ENCODE results near the gene RNF141.

Gene RNF141

DNA sequence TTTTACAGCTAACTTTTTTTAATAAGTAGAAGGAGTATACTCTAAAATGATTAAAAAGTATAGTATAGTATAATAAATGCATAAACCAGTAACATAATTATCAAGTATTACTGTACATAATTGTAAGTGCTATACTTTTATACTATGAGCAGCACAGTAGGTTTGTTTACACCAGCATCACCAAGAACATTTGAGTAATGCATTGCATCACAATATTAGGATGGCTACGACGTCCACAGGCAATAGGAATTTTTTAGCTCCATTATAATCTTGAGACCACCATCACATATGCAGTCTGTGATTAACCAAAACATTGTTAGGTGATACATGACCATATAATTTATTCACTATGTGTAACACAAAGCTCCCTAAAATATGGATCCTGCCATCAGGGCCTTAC is 20.4 kb downstream of the RNF141 start:
- Histone ChIP-seq H3K4me2 (ENCODE audit: insufficient read depth, low read length, poor library complexity, severe bottlenecking) (no peak overlapping the region), H4K91ac (ENCODE audit: low read depth, low read length, poor library complexity) (no peak overlapping the region), H3K18ac (ENCODE audit: low read length) (no peak overlapping the region), H3K36me3 (replicated peaks in 1 of 2; ENCODE audit: control insufficient read depth in 2 of 2, insufficient read depth in 2 of 2, low read length in 2 of 2) (peaks cover 4 to 73% of the 10 kb centered on the region in 2 donors), H3K14ac (ENCODE audit: low read length) (no peak overlapping the region), H3K9me3 (replicated peaks in 1 of 2; ENCODE audit: control insufficient read depth in 2 of 2, insufficient read depth in 1 of 2, low read depth in 1 of 2, low read length in 2 of 2) (no peaks in the 10 kb centered on the region), H3K4ac (ENCODE audit: low read length) (no peak overlapping the region), H3K79me1 (ENCODE audit: low read depth, low read length) (no peaks in the 10 kb centered on the region), H3K9ac (ENCODE audit: low read depth, low read length, poor library complexity) (no peak overlapping the region), H3K23ac (ENCODE audit: low read depth, low read length, poor library complexity) (no peak overlapping the region), H3K4me1 (ENCODE audit: control insufficient read depth in 2 of 2, insufficient read depth in 1 of 2, low read depth in 1 of 2, low read length in 2 of 2) (no peaks in the 10 kb centered on the region), H2AFZ (ENCODE audit: low read length) (no peak overlapping the region), H2BK5ac (ENCODE audit: low read length) (no peak overlapping the region), H2BK15ac (ENCODE audit: low read length) (no peak overlapping the region), H2AK5ac (ENCODE audit: low read depth, low read length) (no peak overlapping the region), H3K4me3 (ENCODE audit: low read length in 2 of 2) (no peak overlapping the region), H4K8ac (ENCODE audit: low read depth, low read length) (no peak overlapping the region), H3K27me3 (ENCODE audit: control insufficient read depth in 3 of 3, insufficient read depth in 3 of 3, low read depth in 1 of 3, low read length in 3 of 3) (no peaks in the 10 kb centered on the region), H3K27ac (replicated peaks; ENCODE audit: low read length) (no peak overlapping the region), H2BK120ac (ENCODE audit: low read depth, low read length) (no peak overlapping the region), H2BK12ac (ENCODE audit: low read length) (no peak overlapping the region)
- WGBS, 2 donors (ENCODE audit: extremely low coverage in 2 of 2, insufficient read length in 2 of 2, insufficient replicate concordance in 1 of 2): no CpG with 5 or more reads among the region's 2 CpGs
- no peak for DNase-seq (ENCODE audit: low spot score)

DNA sequence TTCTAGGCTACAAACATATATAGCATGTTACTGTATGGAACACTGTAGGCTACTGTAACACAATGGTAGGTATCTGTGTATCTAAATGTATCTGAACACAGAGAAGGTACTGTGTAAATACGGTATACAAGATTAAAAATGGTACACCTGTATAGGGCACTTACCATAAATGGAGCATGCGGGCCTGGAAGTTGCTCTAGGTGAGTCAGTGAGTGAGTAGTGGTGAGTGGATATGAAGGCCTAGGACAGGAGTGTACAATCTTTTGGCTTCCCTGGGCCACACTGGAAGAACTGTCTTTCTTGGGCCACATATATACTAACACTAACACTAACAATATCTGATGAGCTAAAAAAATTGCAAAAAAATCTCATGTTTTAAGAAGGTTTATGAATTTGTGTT is 21.4 kb downstream of the RNF141 start:
- H2AK5ac ChIP-seq (ENCODE audit: low read depth, low read length): no peak overlapping the region
- no peaks in the 10 kb centered on the region for H3K27me3 ChIP-seq (ENCODE audit: control insufficient read depth in 3 of 3, insufficient read depth in 3 of 3, low read depth in 1 of 3, low read length in 3 of 3)
- H2BK5ac ChIP-seq (ENCODE audit: low read length): no peak overlapping the region
- DNase-seq (ENCODE audit: low spot score): no peak
- H3K27ac ChIP-seq (replicated peaks; ENCODE audit: low read length): no peak overlapping the region
- H2BK12ac ChIP-seq (ENCODE audit: low read length): no peak overlapping the region
- no peak overlapping the region for H4K8ac ChIP-seq (ENCODE audit: low read depth, low read length)
- H3K14ac ChIP-seq (ENCODE audit: low read length): no peak overlapping the region
- H3K4me2 ChIP-seq (ENCODE audit: insufficient read depth, low read length, poor library complexity, severe bottlenecking): no peak overlapping the region
- no CpG with 5 or more reads among the region's 2 CpGs for WGBS, 2 donors (ENCODE audit: extremely low coverage in 2 of 2, insufficient read length in 2 of 2, insufficient replicate concordance in 1 of 2)
- no peak overlapping the region for H3K4me3 ChIP-seq (ENCODE audit: low read length in 2 of 2)
- peaks cover 0 to 2% of the 10 kb centered on the region in 2 donors for H3K4me1 ChIP-seq (ENCODE audit: control insufficient read depth in 2 of 2, insufficient read depth in 1 of 2, low read depth in 1 of 2, low read length in 2 of 2)
- H3K4ac ChIP-seq (ENCODE audit: low read length): no peak overlapping the region
- no peaks in the 10 kb centered on the region for H3K79me1 ChIP-seq (ENCODE audit: low read depth, low read length)
- no peak overlapping the region for H2BK15ac ChIP-seq (ENCODE audit: low read length)
- H3K23ac ChIP-seq (ENCODE audit: low read depth, low read length, poor library complexity): no peak overlapping the region
- no peaks in the 10 kb centered on the region for H3K9me3 ChIP-seq (replicated peaks in 1 of 2; ENCODE audit: control insufficient read depth in 2 of 2, insufficient read depth in 1 of 2, low read depth in 1 of 2, low read length in 2 of 2)
- H3K36me3 ChIP-seq (replicated peaks in 1 of 2; ENCODE audit: control insufficient read depth in 2 of 2, insufficient read depth in 2 of 2, low read length in 2 of 2): peaks cover 4 to 64% of the 10 kb centered on the region in 2 donors
- H4K91ac ChIP-seq (ENCODE audit: low read depth, low read length, poor library complexity): no peak overlapping the region
- no peak overlapping the region for H3K9ac ChIP-seq (ENCODE audit: low read depth, low read length, poor library complexity)
- no peak overlapping the region for H3K18ac ChIP-seq (ENCODE audit: low read length)
- H2BK120ac ChIP-seq (ENCODE audit: low read depth, low read length): no peak overlapping the region
- no peak overlapping the region for H2AFZ ChIP-seq (ENCODE audit: low read length)

DNA sequence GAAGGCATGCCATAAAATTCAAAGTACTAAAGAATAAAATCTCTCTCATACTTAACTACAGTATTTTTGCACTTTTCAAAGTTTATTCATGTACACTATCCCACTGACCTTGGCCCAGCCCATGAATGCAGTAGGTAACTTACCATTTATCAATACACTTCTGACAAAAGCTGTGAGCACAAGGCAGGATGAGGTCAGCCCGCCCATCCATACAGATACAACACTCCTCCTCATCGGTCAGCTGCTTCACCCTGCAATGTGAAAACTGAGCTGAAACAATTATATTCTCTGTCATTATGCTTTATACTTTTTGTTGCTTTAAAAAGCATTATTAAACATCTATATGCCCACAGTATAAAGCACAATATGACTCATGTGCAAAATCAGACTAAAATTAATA is 22.1 kb downstream of the RNF141 start:
- H3K14ac ChIP-seq (ENCODE audit: low read length): no peak overlapping the region
- H3K27ac ChIP-seq (replicated peaks; ENCODE audit: low read length): no peak overlapping the region
- WGBS, 2 donors (ENCODE audit: extremely low coverage in 2 of 2, insufficient read length in 2 of 2, insufficient replicate concordance in 1 of 2): no CpG with 5 or more reads among the region's 2 CpGs
- no peak overlapping the region for H3K4me2 ChIP-seq (ENCODE audit: insufficient read depth, low read length, poor library complexity, severe bottlenecking)
- DNase-seq (ENCODE audit: low spot score): no peak
- H2BK5ac ChIP-seq (ENCODE audit: low read length): no peak overlapping the region
- no peaks in the 10 kb centered on the region for H3K27me3 ChIP-seq (ENCODE audit: control insufficient read depth in 3 of 3, insufficient read depth in 3 of 3, low read depth in 1 of 3, low read length in 3 of 3)
- H3K36me3 ChIP-seq (replicated peaks in 1 of 2; ENCODE audit: control insufficient read depth in 2 of 2, insufficient read depth in 2 of 2, low read length in 2 of 2): peaks cover 4 to 58% of the 10 kb centered on the region in 2 donors
- H2BK120ac ChIP-seq (ENCODE audit: low read depth, low read length): no peak overlapping the region
- no peaks in the 10 kb centered on the region for H3K9me3 ChIP-seq (replicated peaks in 1 of 2; ENCODE audit: control insufficient read depth in 2 of 2, insufficient read depth in 1 of 2, low read depth in 1 of 2, low read length in 2 of 2)
- no peak overlapping the region for H3K23ac ChIP-seq (ENCODE audit: low read depth, low read length, poor library complexity)
- H3K4me1 ChIP-seq (ENCODE audit: control insufficient read depth in 2 of 2, insufficient read depth in 1 of 2, low read depth in 1 of 2, low read length in 2 of 2): peaks cover 0 to 2% of the 10 kb centered on the region in 2 donors
- no peak overlapping the region for H2BK15ac ChIP-seq (ENCODE audit: low read length)
- H3K4me3 ChIP-seq (ENCODE audit: low read length in 2 of 2): no peak overlapping the region
- H2AK5ac ChIP-seq (ENCODE audit: low read depth, low read length): no peak overlapping the region
- H4K91ac ChIP-seq (ENCODE audit: low read depth, low read length, poor library complexity): no peak overlapping the region
- H3K9ac ChIP-seq (ENCODE audit: low read depth, low read length, poor library complexity): no peak overlapping the region
- H4K8ac ChIP-seq (ENCODE audit: low read depth, low read length): no peak overlapping the region
- H3K18ac ChIP-seq (ENCODE audit: low read length): no peak overlapping the region
- no peaks in the 10 kb centered on the region for H3K79me1 ChIP-seq (ENCODE audit: low read depth, low read length)
- no peak overlapping the region for H2BK12ac ChIP-seq (ENCODE audit: low read length)
- no peak overlapping the region for H3K4ac ChIP-seq (ENCODE audit: low read length)
- H2AFZ ChIP-seq (ENCODE audit: low read length): no peak overlapping the region

DNA sequence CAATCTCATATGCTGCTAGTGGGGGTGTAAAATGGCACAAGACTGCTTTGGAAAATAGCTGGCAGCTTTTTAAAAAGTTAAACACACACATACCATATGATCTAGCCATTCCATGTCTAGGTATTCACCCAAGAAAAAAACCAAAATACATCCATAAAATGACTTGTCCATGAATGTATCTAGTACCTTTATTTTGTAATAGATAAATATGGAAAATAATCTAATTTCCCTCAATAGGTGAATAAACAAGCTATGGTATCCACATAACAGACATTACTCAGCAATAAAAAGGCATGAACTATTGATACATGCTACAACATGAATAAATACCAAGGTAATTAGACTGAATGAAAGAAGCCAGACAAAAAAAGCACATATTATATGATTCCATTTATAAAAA is 22.9 kb downstream of the RNF141 start:
- Histone ChIP-seq H2AFZ (ENCODE audit: low read length) (no peak overlapping the region), H3K18ac (ENCODE audit: low read length) (no peak overlapping the region), H4K91ac (ENCODE audit: low read depth, low read length, poor library complexity) (no peak overlapping the region), H3K9ac (ENCODE audit: low read depth, low read length, poor library complexity) (no peak overlapping the region), H3K23ac (ENCODE audit: low read depth, low read length, poor library complexity) (no peak overlapping the region), H3K4me2 (ENCODE audit: insufficient read depth, low read length, poor library complexity, severe bottlenecking) (no peak overlapping the region), H3K4ac (ENCODE audit: low read length) (no peak overlapping the region), H3K36me3 (replicated peaks in 1 of 2; ENCODE audit: control insufficient read depth in 2 of 2, insufficient read depth in 2 of 2, low read length in 2 of 2) (peaks cover 4 to 50% of the 10 kb centered on the region in 2 donors), H3K79me1 (ENCODE audit: low read depth, low read length) (no peaks in the 10 kb centered on the region), H4K8ac (ENCODE audit: low read depth, low read length) (no peak overlapping the region), H3K27me3 (ENCODE audit: control insufficient read depth in 3 of 3, insufficient read depth in 3 of 3, low read depth in 1 of 3, low read length in 3 of 3) (no peaks in the 10 kb centered on the region), H2BK15ac (ENCODE audit: low read length) (no peak overlapping the region), H3K9me3 (replicated peaks in 1 of 2; ENCODE audit: control insufficient read depth in 2 of 2, insufficient read depth in 1 of 2, low read depth in 1 of 2, low read length in 2 of 2) (no peaks in the 10 kb centered on the region), H2AK5ac (ENCODE audit: low read depth, low read length) (no peak overlapping the region), H3K4me3 (ENCODE audit: low read length in 2 of 2) (no peak overlapping the region), H3K4me1 (ENCODE audit: control insufficient read depth in 2 of 2, insufficient read depth in 1 of 2, low read depth in 1 of 2, low read length in 2 of 2) (peaks cover 0 to 2% of the 10 kb centered on the region in 2 donors), H2BK12ac (ENCODE audit: low read length) (no peak overlapping the region), H2BK5ac (ENCODE audit: low read length) (no peak overlapping the region), H3K14ac (ENCODE audit: low read length) (no peak overlapping the region), H2BK120ac (ENCODE audit: low read depth, low read length) (no peak overlapping the region), H3K27ac (replicated peaks; ENCODE audit: low read length) (no peak overlapping the region)
- DNase-seq (ENCODE audit: low spot score): no peak

All from neuronal stem cell (in vitro differentiated cells).